ENCODE results near the gene OCIAD2.
"Not testable (repeated sequence)": the region's sequence is repeated elsewhere in the genome, so short reads cannot be mapped to it uniquely, and the experiment has no call there.

OCIAD2 gene

DNA sequence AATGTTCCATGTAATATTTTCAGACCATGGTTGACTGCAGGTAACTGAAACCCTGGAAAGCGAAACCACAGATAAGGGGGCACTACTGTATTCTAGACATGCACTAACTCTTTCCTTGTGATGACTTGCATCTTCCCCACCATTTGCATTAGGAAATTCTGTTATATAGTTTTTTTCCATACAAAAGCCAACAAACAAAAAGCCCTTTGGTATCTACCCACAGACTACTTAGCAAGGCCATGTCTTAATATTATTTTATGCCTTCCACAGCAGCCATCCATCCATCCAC is 52.2 kb downstream of the OCIAD2 start:
- Histone ChIP-seq H3K9ac (ENCODE audit: low read depth, low read length) (no peak overlapping the region), H3K36me3 (ENCODE audit: control insufficient read depth, insufficient read depth, low read length) (peaks cover 94% of the 10 kb centered on the region), H3K27me3 (ENCODE audit: control insufficient read depth, insufficient read depth, low read length) (no peaks in the 10 kb centered on the region), H3K4me3 (ENCODE audit: low read depth, low read length) (no peak overlapping the region), H3K27ac (ENCODE audit: low read depth, low read length) (no peak overlapping the region), H3K9me3 (ENCODE audit: control insufficient read depth, insufficient read depth, low read length) (no peaks in the 10 kb centered on the region), H3K4me1 (ENCODE audit: control insufficient read depth, insufficient read depth, low read length) (no peaks in the 10 kb centered on the region)

DNA sequence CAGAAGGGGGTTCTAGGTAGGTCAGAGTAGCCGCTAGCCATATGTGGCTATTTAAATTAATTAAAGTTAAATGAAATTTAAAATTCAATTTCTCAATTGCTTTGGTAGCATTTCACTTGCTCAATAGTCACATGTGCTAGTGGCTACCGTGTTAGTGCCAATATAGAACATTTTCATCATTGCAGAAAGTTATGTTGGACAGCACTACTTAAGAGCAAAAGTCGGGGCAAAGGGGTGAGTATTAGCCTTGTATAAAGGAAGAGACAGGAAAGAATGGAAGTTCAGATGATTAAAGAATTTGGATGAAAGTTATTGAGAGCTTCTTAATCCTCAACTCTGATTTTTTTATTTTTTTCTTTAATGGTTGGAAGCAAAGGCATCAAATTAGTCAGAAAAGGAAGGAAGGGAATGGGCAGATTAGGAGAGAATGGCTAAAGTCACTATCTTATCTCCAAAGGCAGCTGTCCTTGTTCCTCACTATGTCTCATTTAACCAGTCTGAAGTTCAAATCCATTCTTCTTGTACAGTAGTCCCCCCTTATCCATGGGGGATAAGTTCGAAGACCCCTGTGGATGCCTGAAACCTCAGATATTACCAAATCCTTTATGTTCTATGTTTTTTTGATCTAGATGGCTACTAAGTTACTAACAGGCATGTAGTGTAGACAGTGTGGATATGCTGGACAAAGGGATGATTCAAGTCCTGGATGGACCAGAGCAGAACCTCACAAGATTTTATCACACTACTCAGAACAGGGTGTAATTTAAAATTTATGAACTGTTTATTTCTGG is 52.8 kb downstream of the OCIAD2 start:
- Histone ChIP-seq H3K36me3 (ENCODE audit: control insufficient read depth, insufficient read depth, low read length) (peaks cover 93% of the 10 kb centered on the region), H3K4me1 (ENCODE audit: control insufficient read depth, insufficient read depth, low read length) (no peaks in the 10 kb centered on the region), H3K27me3 (ENCODE audit: control insufficient read depth, insufficient read depth, low read length) (no peaks in the 10 kb centered on the region), H3K27ac (ENCODE audit: low read depth, low read length) (no peak overlapping the region), H3K4me3 (ENCODE audit: low read depth, low read length) (no peak overlapping the region), H3K9me3 (ENCODE audit: control insufficient read depth, insufficient read depth, low read length) (no peaks in the 10 kb centered on the region), H3K9ac (ENCODE audit: low read depth, low read length) (no peak overlapping the region)

DNA sequence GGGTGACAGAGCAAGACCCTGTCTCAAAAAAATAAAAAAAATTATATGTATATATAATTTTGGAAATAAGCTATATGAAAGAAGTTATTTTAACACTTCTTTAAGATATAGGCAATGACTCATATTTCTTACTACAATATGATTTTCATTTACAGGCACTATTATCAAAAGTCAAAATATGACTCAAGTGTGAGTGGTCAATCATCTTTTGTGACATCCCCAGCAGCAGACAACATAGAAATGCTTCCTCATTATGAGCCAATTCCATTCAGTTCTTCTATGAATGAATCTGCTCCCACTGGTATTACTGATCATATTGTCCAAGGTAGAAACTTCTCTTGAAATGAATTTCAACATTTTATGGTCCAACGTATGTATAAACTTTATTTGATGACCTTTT is 54.9 kb downstream of the OCIAD2 start:
- Histone ChIP-seq H3K27me3 (ENCODE audit: control insufficient read depth, insufficient read depth, low read length) (no peaks in the 10 kb centered on the region), H3K9ac (ENCODE audit: low read depth, low read length) (no peak overlapping the region), H3K36me3 (ENCODE audit: control insufficient read depth, insufficient read depth, low read length) (peaks cover 93% of the 10 kb centered on the region), H3K9me3 (ENCODE audit: control insufficient read depth, insufficient read depth, low read length) (no peaks in the 10 kb centered on the region), H3K4me1 (ENCODE audit: control insufficient read depth, insufficient read depth, low read length) (no peaks in the 10 kb centered on the region), H3K27ac (ENCODE audit: low read depth, low read length) (no peak overlapping the region), H3K4me3 (ENCODE audit: low read depth, low read length) (no peak overlapping the region)

DNA sequence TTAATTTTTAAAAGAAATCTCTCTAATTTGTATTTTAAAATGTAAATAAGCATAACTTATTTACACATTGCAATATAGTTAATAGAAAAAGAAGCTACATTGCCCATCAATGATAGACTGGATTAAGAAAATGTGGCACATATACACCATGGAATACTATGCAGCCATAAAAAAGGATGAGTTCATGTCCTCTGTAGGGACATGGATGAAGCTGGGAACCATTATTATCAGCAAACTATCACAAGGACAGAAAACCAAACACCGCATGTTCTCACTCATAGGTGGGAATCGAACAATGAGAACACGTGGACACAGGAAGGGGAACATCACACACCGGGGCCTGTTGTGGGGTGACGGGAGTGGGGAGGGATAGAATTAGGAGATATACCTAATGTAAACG is 57.8 kb downstream of the OCIAD2 start:
- H3K27ac ChIP-seq (ENCODE audit: low read depth, low read length); H3K9ac ChIP-seq (ENCODE audit: low read depth, low read length); H3K27me3 ChIP-seq (ENCODE audit: control insufficient read depth, insufficient read depth, low read length); H3K9me3 ChIP-seq (ENCODE audit: control insufficient read depth, insufficient read depth, low read length); H3K4me1 ChIP-seq (ENCODE audit: control insufficient read depth, insufficient read depth, low read length); H3K4me3 ChIP-seq (ENCODE audit: low read depth, low read length): not testable (repeated sequence)
- H3K36me3 ChIP-seq (ENCODE audit: control insufficient read depth, insufficient read depth, low read length), result peaks cover 95% of the 10 kb centered on the region

DNA sequence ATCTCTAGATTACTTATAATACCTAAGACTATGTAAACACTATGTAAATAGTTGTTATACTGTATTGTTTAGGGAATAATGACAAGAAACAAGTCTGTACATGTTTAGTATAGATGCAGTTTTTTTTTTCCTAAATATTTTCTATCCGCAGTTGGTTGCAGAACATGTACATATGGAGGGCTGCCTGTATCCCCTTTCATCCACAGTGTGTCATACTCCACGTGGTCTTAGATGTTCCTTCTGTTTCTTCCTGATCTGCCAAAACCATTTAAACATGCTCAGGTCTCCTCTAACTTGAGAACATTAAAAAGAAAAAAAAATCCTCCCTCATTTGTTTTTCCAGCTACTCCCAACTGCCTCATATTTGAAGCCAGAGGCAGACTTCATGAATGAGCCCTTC is 61.7 kb downstream of the OCIAD2 start:
- no peak overlapping the region for H3K4me3 ChIP-seq (ENCODE audit: low read depth, low read length)
- no peaks in the 10 kb centered on the region for H3K27me3 ChIP-seq (ENCODE audit: control insufficient read depth, insufficient read depth, low read length)
- no peaks in the 10 kb centered on the region for H3K9me3 ChIP-seq (ENCODE audit: control insufficient read depth, insufficient read depth, low read length)
- H3K4me1 ChIP-seq (ENCODE audit: control insufficient read depth, insufficient read depth, low read length), result no peaks in the 10 kb centered on the region
- peaks cover 92% of the 10 kb centered on the region for H3K36me3 ChIP-seq (ENCODE audit: control insufficient read depth, insufficient read depth, low read length)
- H3K27ac ChIP-seq (ENCODE audit: low read depth, low read length), result no peak overlapping the region
- no peak overlapping the region for H3K9ac ChIP-seq (ENCODE audit: low read depth, low read length)

DNA sequence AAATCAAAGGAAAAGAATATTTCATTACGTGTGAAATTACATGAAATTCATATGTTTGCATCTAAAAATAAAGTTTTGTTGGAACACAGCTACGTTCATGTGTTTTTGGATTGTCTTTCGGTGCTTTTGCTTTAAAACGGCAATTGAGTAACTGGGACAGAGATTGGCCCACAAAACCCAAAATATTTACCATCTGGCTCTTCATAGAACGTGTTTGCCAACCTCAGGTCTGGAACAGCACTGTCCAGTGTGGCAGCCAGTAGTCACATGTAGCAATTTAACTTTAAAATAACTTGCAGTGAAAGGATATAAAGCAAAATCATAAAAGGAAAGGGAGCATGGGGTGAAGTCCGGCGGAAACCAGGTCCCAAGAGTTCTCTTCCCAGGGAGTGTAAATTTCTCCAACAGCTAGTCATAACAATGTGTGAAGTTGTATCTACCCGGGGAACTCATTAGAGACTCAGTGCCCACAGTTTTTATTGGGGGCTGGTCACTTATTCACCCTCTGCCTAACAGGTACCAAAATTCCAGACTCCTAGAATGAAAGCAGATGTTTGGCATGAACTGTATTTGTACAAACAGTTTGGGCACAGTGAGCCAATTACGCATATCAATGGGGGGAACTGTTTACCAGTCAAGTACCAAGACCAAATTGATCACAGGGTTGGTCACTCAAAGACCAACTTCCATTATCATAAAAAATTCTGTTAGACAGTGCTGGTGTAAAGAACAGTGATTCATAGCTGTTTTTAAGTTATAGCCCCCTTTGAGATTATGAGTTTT is 65.3 kb downstream of the OCIAD2 start:
- Histone ChIP-seq H3K27ac (ENCODE audit: low read depth, low read length) (no peak overlapping the region), H3K4me1 (ENCODE audit: control insufficient read depth, insufficient read depth, low read length) (no peaks in the 10 kb centered on the region), H3K9ac (ENCODE audit: low read depth, low read length) (no peak overlapping the region), H3K36me3 (ENCODE audit: control insufficient read depth, insufficient read depth, low read length) (peaks cover 89% of the 10 kb centered on the region), H3K4me3 (ENCODE audit: low read depth, low read length) (no peak overlapping the region), H3K9me3 (ENCODE audit: control insufficient read depth, insufficient read depth, low read length) (no peaks in the 10 kb centered on the region), H3K27me3 (ENCODE audit: control insufficient read depth, insufficient read depth, low read length) (no peaks in the 10 kb centered on the region)

DNA sequence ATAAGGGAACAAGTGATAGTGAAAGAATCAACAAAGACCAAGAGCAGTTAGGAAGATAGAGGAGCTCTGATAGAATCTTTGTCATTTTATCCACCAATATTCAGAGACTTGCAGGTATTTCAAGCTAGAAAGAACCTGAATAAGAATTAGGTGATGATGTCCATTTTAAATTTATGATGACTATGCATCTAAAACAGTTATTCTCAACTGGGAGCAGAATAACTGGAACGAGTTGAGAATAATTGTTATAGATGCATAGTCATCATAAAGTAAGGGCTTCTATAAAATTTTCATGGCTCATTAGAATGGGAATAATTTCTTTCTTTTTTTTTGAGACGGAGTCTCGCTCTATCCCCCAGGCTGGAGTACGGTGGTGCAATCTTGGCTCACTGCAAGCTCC is 69.9 kb downstream of the OCIAD2 start:
- H3K27me3 ChIP-seq (ENCODE audit: control insufficient read depth, insufficient read depth, low read length), result no peaks in the 10 kb centered on the region
- H3K4me3 ChIP-seq (ENCODE audit: low read depth, low read length), result no peak overlapping the region
- peaks cover 3% of the 10 kb centered on the region; the same call in 1 of the 2 replicates for H3K4me1 ChIP-seq (ENCODE audit: control insufficient read depth, insufficient read depth, low read length)
- H3K9ac ChIP-seq (ENCODE audit: low read depth, low read length), result no peak overlapping the region
- H3K36me3 ChIP-seq (ENCODE audit: control insufficient read depth, insufficient read depth, low read length), result peaks cover 75% of the 10 kb centered on the region
- H3K9me3 ChIP-seq (ENCODE audit: control insufficient read depth, insufficient read depth, low read length), result no peaks in the 10 kb centered on the region
- H3K27ac ChIP-seq (ENCODE audit: low read depth, low read length), result no peak overlapping the region

Data from HUES48 (cell line).